ENCODE data around the gene CPNE5. TPM values are rescaled to one million over a fixed set of nuclear protein-coding genes. Genes with fewer than 3 reads are reported as not detected.

The CPNE5 gene
- total RNA-seq, 3 donors from 2014 or later (not counting 1 experiment from before 2014, with no cell fraction given) = 1.2 to 8.5 (median 2.0) TPM

DNA sequence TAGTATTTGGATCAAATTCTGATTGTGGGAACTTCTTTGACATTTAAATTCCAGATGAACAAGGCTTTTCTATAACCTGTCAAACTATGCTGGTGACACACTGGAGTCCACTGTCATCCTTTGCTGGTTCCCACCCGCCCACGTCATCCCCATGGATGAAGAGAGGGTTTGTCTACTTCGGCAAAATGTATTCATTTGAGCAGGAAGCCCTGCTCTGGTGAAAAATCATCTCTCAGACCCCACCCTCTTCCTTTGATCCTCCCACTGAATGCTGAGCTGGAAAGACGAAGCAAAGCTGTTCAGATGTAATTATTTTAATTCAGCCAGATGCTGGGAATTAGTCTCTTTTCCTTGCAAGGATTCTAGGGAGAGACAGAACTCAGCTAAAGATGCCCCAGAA, 50.5 kb downstream of the CPNE5 start:
- Histone ChIP-seq H3K9me3 (ENCODE audit: control insufficient read depth, insufficient read depth, low read length) (no peaks in the 10 kb centered on the region), H3K27ac (ENCODE audit: low read length) (no peak overlapping the region), H3K36me3 (ENCODE audit: control insufficient read depth, insufficient read depth, low read length) (no peaks in the 10 kb centered on the region), H3K4me3 (ENCODE audit: low read length) (no peak overlapping the region), H3K27me3 (ENCODE audit: control insufficient read depth, insufficient read depth, low read length) (no peaks in the 10 kb centered on the region), H3K4me1 (ENCODE audit: control insufficient read depth, insufficient read depth, low read length) (no peaks in the 10 kb centered on the region)
- H3K4me3 Mint-ChIP-seq = no peak overlapping the region
- peak in 1 of 2 donors; percentile 21 for DNase-seq
- ATAC-seq = no peak
- H3K27ac Mint-ChIP-seq = no peak overlapping the region
- no peaks in the 10 kb centered on the region for H3K9me3 Mint-ChIP-seq
- no peaks in the 10 kb centered on the region for H3K36me3 Mint-ChIP-seq
- TF ChIP-seq, protein P1, sequence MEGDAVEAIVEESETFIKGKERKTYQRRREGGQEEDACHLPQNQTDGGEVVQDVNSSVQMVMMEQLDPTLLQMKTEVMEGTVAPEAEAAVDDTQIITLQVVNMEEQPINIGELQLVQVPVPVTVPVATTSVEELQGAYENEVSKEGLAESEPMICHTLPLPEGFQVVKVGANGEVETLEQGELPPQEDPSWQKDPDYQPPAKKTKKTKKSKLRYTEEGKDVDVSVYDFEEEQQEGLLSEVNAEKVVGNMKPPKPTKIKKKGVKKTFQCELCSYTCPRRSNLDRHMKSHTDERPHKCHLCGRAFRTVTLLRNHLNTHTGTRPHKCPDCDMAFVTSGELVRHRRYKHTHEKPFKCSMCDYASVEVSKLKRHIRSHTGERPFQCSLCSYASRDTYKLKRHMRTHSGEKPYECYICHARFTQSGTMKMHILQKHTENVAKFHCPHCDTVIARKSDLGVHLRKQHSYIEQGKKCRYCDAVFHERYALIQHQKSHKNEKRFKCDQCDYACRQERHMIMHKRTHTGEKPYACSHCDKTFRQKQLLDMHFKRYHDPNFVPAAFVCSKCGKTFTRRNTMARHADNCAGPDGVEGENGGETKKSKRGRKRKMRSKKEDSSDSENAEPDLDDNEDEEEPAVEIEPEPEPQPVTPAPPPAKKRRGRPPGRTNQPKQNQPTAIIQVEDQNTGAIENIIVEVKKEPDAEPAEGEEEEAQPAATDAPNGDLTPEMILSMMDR (IDR thresholded peaks at IDR 0.05) = no peak
- WGBS (ENCODE audit: insufficient coverage) = 0% methylated on average over 1 of the region's 4 CpGs
- H3K4me1 Mint-ChIP-seq = no peaks in the 10 kb centered on the region
- H3K27me3 Mint-ChIP-seq (ENCODE audit: low read depth in 2 of 2) = peaks cover 6 to 8% of the 10 kb centered on the region in 2 donors
- intact Hi-C loops (cut with micrococcal nuclease) = loop anchor here (10.0 kb wide), 1 partner anchor 174 kb away; no protein-coding TSS in a partner anchor

DNA sequence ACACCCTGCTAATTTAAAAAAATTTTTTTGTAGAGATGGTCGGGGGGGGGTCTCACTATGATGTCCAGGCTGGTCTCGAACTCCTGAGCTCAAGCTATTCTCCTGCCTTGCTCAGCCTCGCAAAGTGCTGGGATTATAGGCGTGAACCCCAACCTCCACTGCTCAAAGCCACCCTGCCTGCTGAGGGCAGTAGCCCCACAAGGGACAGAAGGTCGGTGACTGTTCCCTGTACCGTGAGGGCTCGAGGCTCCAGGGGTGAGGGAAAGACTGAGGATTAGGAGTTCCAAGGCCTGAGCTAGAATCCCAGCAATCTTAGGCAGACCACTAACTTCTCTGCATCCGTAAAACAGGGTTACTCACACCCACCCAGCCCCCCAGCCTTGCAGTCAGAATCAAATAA, 51.1 kb downstream of the CPNE5 start:
- no peak overlapping the region for H3K27ac ChIP-seq (ENCODE audit: low read length)
- no peaks in the 10 kb centered on the region for H3K36me3 Mint-ChIP-seq
- no peaks in the 10 kb centered on the region for H3K4me1 Mint-ChIP-seq
- no peaks in the 10 kb centered on the region for H3K27me3 ChIP-seq (ENCODE audit: control insufficient read depth, insufficient read depth, low read length)
- WGBS (ENCODE audit: insufficient coverage) = 93% methylated on average over 8 of the region's 8 CpGs
- H3K36me3 ChIP-seq (ENCODE audit: control insufficient read depth, insufficient read depth, low read length) = no peaks in the 10 kb centered on the region
- H3K4me3 ChIP-seq (ENCODE audit: low read length) = no peak overlapping the region
- intact Hi-C loops (cut with micrococcal nuclease) = loop anchor here (10.0 kb wide), 1 partner anchor 173 kb away; no protein-coding TSS in a partner anchor
- H3K27me3 Mint-ChIP-seq (ENCODE audit: low read depth in 2 of 2) = peaks cover 6 to 8% of the 10 kb centered on the region in 2 donors
- ATAC-seq (no peak), DNase-seq (no peak)
- H3K9me3 Mint-ChIP-seq = no peaks in the 10 kb centered on the region
- TF ChIP-seq, protein P1 (IDR thresholded peaks at IDR 0.05) = no peak
- no peaks in the 10 kb centered on the region for H3K4me1 ChIP-seq (ENCODE audit: control insufficient read depth, insufficient read depth, low read length)
- H3K9me3 ChIP-seq (ENCODE audit: control insufficient read depth, insufficient read depth, low read length) = no peaks in the 10 kb centered on the region
- H3K27ac Mint-ChIP-seq = no peak overlapping the region
- no peak overlapping the region for H3K4me3 Mint-ChIP-seq

DNA sequence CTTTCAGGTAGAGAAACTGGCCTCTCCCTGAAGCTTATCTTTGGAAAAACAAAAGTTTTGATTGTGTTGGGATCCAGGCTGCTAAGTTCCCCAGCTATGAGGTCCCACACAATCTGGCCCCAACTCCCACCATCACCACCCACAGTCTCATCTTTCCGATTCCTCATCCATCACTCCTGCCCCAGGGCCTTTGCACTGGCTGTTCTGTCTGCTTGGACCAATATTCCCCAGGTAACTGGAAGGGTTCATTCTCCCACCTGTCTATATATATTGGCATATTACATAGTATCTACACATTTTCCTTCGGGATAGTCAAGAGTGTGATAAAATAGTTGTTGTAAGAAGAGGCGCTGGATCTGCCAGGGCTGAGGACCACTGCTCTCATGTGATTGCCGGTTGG, 52.0 kb downstream of the CPNE5 start:
- Mint-ChIP-seq H3K9me3 (no peaks in the 10 kb centered on the region), H3K27ac (no peak overlapping the region), H3K4me3 (no peak overlapping the region), H3K36me3 (no peaks in the 10 kb centered on the region), H3K4me1 (peaks cover 0 to 5% of the 10 kb centered on the region in 2 donors), H3K27me3 (ENCODE audit: low read depth in 2 of 2) (peaks cover 6 to 8% of the 10 kb centered on the region in 2 donors)
- ATAC-seq = no peak
- H3K36me3 ChIP-seq (ENCODE audit: control insufficient read depth, insufficient read depth, low read length) = no peaks in the 10 kb centered on the region
- H3K27me3 ChIP-seq (ENCODE audit: control insufficient read depth, insufficient read depth, low read length) = no peaks in the 10 kb centered on the region
- H3K27ac ChIP-seq (ENCODE audit: low read length) = no peak overlapping the region
- DNase-seq = no peak
- WGBS (ENCODE audit: insufficient coverage) = 94% methylated on average over 3 of the region's 4 CpGs
- no peaks in the 10 kb centered on the region for H3K9me3 ChIP-seq (ENCODE audit: control insufficient read depth, insufficient read depth, low read length)
- no peaks in the 10 kb centered on the region for H3K4me1 ChIP-seq (ENCODE audit: control insufficient read depth, insufficient read depth, low read length)
- TF ChIP-seq, protein P1 (IDR thresholded peaks at IDR 0.05) = no peak
- H3K4me3 ChIP-seq (ENCODE audit: low read length) = no peak overlapping the region
- intact Hi-C loops (cut with micrococcal nuclease) = loop anchor here (10.0 kb wide), 1 partner anchor 172 kb away; no protein-coding TSS in a partner anchor

Measured in natural killer cell (primary cell).